Measurements from ENCODE around the gene CNTN4.

DNA sequence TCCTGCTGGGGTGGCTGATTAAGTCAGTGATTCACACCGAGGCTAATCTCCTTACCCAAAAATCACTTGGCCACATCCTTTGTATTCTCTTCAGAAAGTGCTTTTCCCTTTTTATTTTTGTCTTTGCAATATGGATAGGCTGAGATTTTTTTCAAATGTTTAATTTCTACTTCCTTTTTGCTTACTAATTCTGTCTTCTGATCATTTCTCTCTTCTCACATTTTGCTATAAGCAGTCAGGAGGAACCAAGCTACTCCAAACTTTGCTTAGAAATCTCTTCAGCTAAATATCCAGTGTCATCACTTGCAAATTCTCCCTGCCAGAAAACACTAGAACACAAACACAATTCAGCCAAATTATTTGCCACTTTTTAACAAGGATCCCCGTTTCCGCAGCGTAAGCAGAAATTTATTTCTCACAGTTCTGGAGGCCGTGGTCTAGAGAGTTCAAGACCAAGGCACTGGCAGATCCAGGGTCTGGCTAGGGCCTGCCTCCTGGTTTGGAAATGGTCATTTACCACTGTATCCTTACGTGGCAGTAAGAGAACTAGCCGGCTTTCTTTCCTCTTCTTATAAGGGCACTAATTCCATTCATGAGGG is 906.6 kb downstream of the CNTN4 start:
- TF ChIP-seq CTCF (IDR thresholded peaks at IDR 0.05): no peak
- TF ChIP-seq POLR2A (IDR thresholded peaks at IDR 0.05): no peak
